G401.6 (cell line): ENCODE results near the gene ABRAXAS1.

ENCODE experiments used
- FAIRE-seq: peaks from 2 replicates; lab custom pipeline; 2012; peaks lifted over from hg19 to GRCh38; lab: Jason Lieb, UNC

The ABRAXAS1 gene

GRCh38 chr4:83449009-83449408 is 35.9 kb downstream of the ABRAXAS1 start:
- no peak for FAIRE-seq

- FAIRE-seq: no peak
These were observed 44.0 kb downstream of the ABRAXAS1 start for GRCh38 chr4:83440899-83441298.

- peak; percentile 34 for FAIRE-seq
These were observed 44.6 kb downstream of the ABRAXAS1 start for GRCh38 chr4:83440148-83440814.

GRCh38 chr4:83438719-83439118 is 46.2 kb downstream of the ABRAXAS1 start:
- FAIRE-seq: no peak

- FAIRE-seq: no peak
These were observed 48.2 kb downstream of the ABRAXAS1 start for GRCh38 chr4:83436680-83437079.

- no peak for FAIRE-seq
These were observed 53.7 kb downstream of the ABRAXAS1 start for GRCh38 chr4:83431200-83431599.

GRCh38 chr4:83418211-83418610 is 66.7 kb downstream of the ABRAXAS1 start:
- peak; percentile 28 for FAIRE-seq

- no peak for FAIRE-seq
These were observed 67.3 kb downstream of the ABRAXAS1 start for GRCh38 chr4:83417566-83417965.

- FAIRE-seq: no peak
These were observed 71.2 kb downstream of the ABRAXAS1 start for GRCh38 chr4:83413676-83414075.
